K562 (cell line): ENCODE measurements around the gene CAPN12. TPM values are rescaled to one million over a fixed set of nuclear protein-coding genes. Genes with fewer than 3 reads are reported as not detected.

Experiments used
- FOXP4 ChIP-seq: sonication (generic); formaldehyde crosslinking; IDR thresholded peaks from 2 replicates; pipeline ENCODE4 v1.8.0; 2022; ENCODE audit warnings: mild to moderate bottlenecking, missing genetic modification reagents, borderline replicate concordance
- HDAC3 ChIP-seq: fragments of 450-650 bp; IDR thresholded peaks from 2 replicates; pipeline ENCODE4 v1.6.1; 2018; ENCODE audit warnings: borderline replicate concordance, mild to moderate bottlenecking, moderate library complexity; ENCODE audit not compliant: partially characterized antibody
- KHSRP ChIP-seq: fragments of 450-650 bp; IDR thresholded peaks from 2 replicates; pipeline ENCODE4 v1.6.1; 2017
- NFE2L1 ChIP-seq: fragments of 450-650 bp; IDR thresholded peaks from 2 replicates; pipeline ENCODE4 v1.6.1; 2016; ENCODE audit warnings: missing genetic modification characterization, low read depth, mild to moderate bottlenecking, missing compliant biosample characterization, moderate library complexity, borderline replicate concordance
- PTRF ChIP-seq: fragments of 450-650 bp; IDR thresholded peaks from 2 replicates; pipeline ENCODE4 v1.6.1; 2016; ENCODE audit warnings: mild to moderate bottlenecking, missing genetic modification characterization, missing compliant biosample characterization
- TSHZ1 ChIP-seq: fragments of 250-450 bp; sonication (Bioruptor Pico); IDR thresholded peaks from 2 replicates; pipeline ENCODE4 v1.4.0; 2020; ENCODE audit warnings: mild to moderate bottlenecking, moderate library complexity
- ZBTB17 ChIP-seq: fragments of 450-650 bp; formaldehyde crosslinking; IDR thresholded peaks from 2 replicates; pipeline ENCODE4 v1.4.0; 2020; ENCODE audit warnings: mild to moderate bottlenecking
- ZNF316 ChIP-seq: fragments of 450-650 bp; IDR thresholded peaks from 2 replicates; pipeline ENCODE4 v1.6.1; 2016
- ZNF778 ChIP-seq: fragments of 450-650 bp; formaldehyde crosslinking; IDR thresholded peaks from 2 replicates; pipeline ENCODE4 v1.4.0; 2020; ENCODE audit warnings: mild to moderate bottlenecking, moderate library complexity
- polyA plus RNA-seq, 8 experiments: library from polyadenylated mRNA; depleted of rRNA in 4 of 8; stranded (reverse) in 5 of 8; unstranded in 3 of 8; fragments of >200 nt; fragmentation: Nextera tagmentation in 2 of 8; fragmentation: Illumina TruSeq in 1 of 8; extraction: Ambion mirVana in 2 of 8; extraction: Trizol in 1 of 8; gene quantifications; 2 replicates each; pipeline versions ENCODE4 v1.2.1 to v1.2.3, GENCODE V29; 2011 to 2014; ENCODE audit warnings: inconsistent platforms in 1 of 8, missing spikeins in 1 of 8
- total RNA-seq, 7 experiments: library from RNA; depleted of rRNA in 6 of 7; stranded (reverse); fragments of >200 nt in 6 of 7; fragmentation: Illumina TruSeq in 2 of 7; extraction: Trizol in 2 of 7; gene quantifications; 2 replicates each; pipeline versions ENCODE4 v1.2.1 to v1.2.3, GENCODE V29; 2011 to 2021; ENCODE audit warnings: low replicate concordance in 1 of 7

The CAPN12 gene
- total and polyA plus RNA-seq, 9 of the 15 experiments (the other 6 are each of a cell fraction or from before 2014, with no cell fraction given), result 0.83 to 7.0 (median 1.6) TPM

- no peak for TF ChIP-seq TSHZ1 (CRISPR knock-in tag)
- no peak for TF ChIP-seq NFE2L1 (tag)
- TF ChIP-seq HDAC3, result no peak
- no peak for TF ChIP-seq ZBTB17
- no peak for TF ChIP-seq ZNF316
- TF ChIP-seq ZNF778, result no peak
- TF ChIP-seq KHSRP, result no peak
- TF ChIP-seq FOXP4, result no peak
- TF ChIP-seq PTRF, result no peak
Observed at GRCh38 chr19:38685666-38686529, 58.4 kb downstream of the CAPN12 start (continued).
